Testis (tissue), 2 donors: Measurements from ENCODE around the gene TMC6.

Source experiments
- CTCF ChIP-seq, 3 experiments: fragments of 450-650 bp in 2 of 3; fragments of 200-600 bp in 1 of 3; sonication (generic) in 1 of 3; IDR thresholded peaks; one replicate each; pipeline ENCODE4 v1.5.1; 2016 to 2019; ENCODE audit warnings: antibody characterized with exemption in 3 of 3, mild to moderate bottlenecking in 2 of 3, moderate library complexity in 1 of 3
- POLR2A ChIP-seq: fragments of 450-650 bp; IDR thresholded peaks from one replicate; pipeline ENCODE4 v1.6.1; 2017; ENCODE audit warnings: antibody characterized with exemption, mild to moderate bottlenecking, moderate library complexity

- TF ChIP-seq CTCF (IDR thresholded peaks at IDR 0.05) = no peak
- no peak for TF ChIP-seq POLR2A
These were observed 5.2 kb downstream of the TMC6 start for GRCh38 chr17:78123258-78123929.
